Kidney epithelial cell (primary cell): Measurements from ENCODE around the gene APBB2. TPM values are rescaled to one million over a fixed set of nuclear protein-coding genes. Genes with fewer than 3 reads are reported as not detected.

Experiments
- DNase-seq: peaks from one replicate; pipeline ENCODE4 v3.0.0-alpha.2; 2010; ENCODE audit warnings: low read depth
- H3K27me3 ChIP-seq: 2 replicates; pipeline ENCODE4 v1.6.0; 2011; ENCODE audit warnings: low read length; ENCODE audit not compliant: control insufficient read depth, insufficient read depth
- H3K36me3 ChIP-seq: 2 replicates; pipeline ENCODE4 v1.5.1; 2011; ENCODE audit warnings: low read length; ENCODE audit not compliant: control insufficient read depth, insufficient read depth
- H3K4me3 ChIP-seq: 2 replicates; pipeline ENCODE4 v1.5.1; 2011; ENCODE audit warnings: low read depth, mild to moderate bottlenecking, control low read depth, low read length
- CTCF ChIP-seq: IDR thresholded peaks from 2 replicates; pipeline ENCODE4 v1.5.1; 2011; ENCODE audit warnings: mild to moderate bottlenecking, moderate library complexity, low read length, control low read depth, inconsistent platforms; ENCODE audit not compliant: insufficient read depth, poor library complexity, severe bottlenecking
- total RNA-seq: library from RNA; depleted of rRNA; stranded (reverse); fragments of >200 nt; gene quantifications from 2 replicates; pipeline ENCODE4 v1.2.3, GENCODE V29; 2015

The APBB2 gene
- total RNA-seq, 1 donor from 2014 or later: 52.0 TPM

- no peak for DNase-seq
- H3K4me3 ChIP-seq: no peak overlapping the region
- no peaks in the 10 kb centered on the region for H3K27me3 ChIP-seq
- no peak for TF ChIP-seq CTCF
- H3K36me3 ChIP-seq: no peaks in the 10 kb centered on the region
Measured at GRCh38 chr4:41236508-41236907, 22.2 kb upstream of the APBB2 start.

- no peak for TF ChIP-seq CTCF
- Histone ChIP-seq H3K36me3 (no peaks in the 10 kb centered on the region), H3K4me3 (no peak overlapping the region), H3K27me3 (no peaks in the 10 kb centered on the region)
- no peak for DNase-seq
Measured at GRCh38 chr4:41236032-41236431, 21.7 kb upstream of the APBB2 start.

- no peaks in the 10 kb centered on the region for H3K27me3 ChIP-seq
- no peak for TF ChIP-seq CTCF
Measured at GRCh38 chr4:41232856-41233255, 18.5 kb upstream of the APBB2 start.

GRCh38 chr4:41232406-41232805 lies 18.1 kb upstream of the APBB2 start:
- H3K4me3 ChIP-seq: no peak overlapping the region
- no peak for DNase-seq
- TF ChIP-seq CTCF: no peak
- H3K36me3 ChIP-seq: no peaks in the 10 kb centered on the region
- no peaks in the 10 kb centered on the region for H3K27me3 ChIP-seq

More at GRCh38 chr4:41232856-41233255, 18.5 kb upstream of the APBB2 start:
- no peak for DNase-seq
- Histone ChIP-seq H3K36me3 (no peaks in the 10 kb centered on the region), H3K4me3 (no peak overlapping the region)

- Histone ChIP-seq H3K36me3 (no peaks in the 10 kb centered on the region), H3K27me3 (no peaks in the 10 kb centered on the region), H3K4me3 (no peak overlapping the region)
- no peak for DNase-seq
- no peak for TF ChIP-seq CTCF
Measured at GRCh38 chr4:41227902-41228301, 13.6 kb upstream of the APBB2 start.

GRCh38 chr4:41221850-41222645 lies 7.7 kb upstream of the APBB2 start:
- H3K4me3 ChIP-seq: no peak overlapping the region
- H3K27me3 ChIP-seq: no peaks in the 10 kb centered on the region
- no peaks in the 10 kb centered on the region for H3K36me3 ChIP-seq
- no peak for DNase-seq
- no peak for TF ChIP-seq CTCF
